ENCODE results near the gene NOSTRIN. TPM values are rescaled to one million over a fixed set of nuclear protein-coding genes. Genes with fewer than 3 reads are reported as not detected.

Gene NOSTRIN
- total RNA-seq, 1 donor from 2014 or later: 0.98 TPM

DNA sequence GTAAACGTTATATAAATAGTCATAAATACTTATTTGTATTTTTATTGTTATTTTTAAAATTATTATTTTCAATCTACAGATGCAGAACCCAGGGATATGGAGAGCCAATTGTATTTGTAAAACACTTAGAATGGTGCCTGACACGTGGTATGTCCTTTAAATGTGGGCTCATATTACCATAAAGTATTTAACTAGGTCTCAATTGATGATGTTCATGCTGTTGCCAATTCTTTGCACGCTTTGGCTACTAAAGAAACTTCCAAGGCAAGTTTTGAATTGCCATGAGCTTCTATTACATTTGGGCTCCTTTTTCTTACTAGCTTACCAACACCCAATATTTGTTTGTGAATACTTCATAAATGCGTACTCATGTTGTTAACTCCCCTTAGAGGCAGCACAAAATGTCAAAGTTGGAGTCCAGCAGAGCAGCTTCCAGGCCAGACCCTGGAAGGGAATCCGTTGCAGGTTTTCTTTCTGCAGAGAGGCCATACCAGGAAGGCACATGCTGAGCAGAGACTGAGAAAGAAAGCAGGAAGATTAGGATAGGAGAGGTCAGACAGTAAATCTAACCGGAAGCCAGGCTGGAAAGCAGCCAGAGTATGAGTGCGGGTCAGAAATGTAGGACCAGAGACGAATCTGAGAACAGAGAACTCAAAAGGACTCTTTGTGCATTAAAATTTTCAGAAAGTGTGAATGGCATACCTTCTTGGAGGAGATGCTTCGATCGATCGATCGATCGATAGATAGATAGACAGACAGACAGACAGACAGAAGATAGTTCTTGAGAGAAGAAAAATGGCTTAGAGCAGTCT, 4.2 kb upstream of the NOSTRIN start:
- H3K9me3 Mint-ChIP-seq: no peaks in the 10 kb centered on the region
- H3K4me1 Mint-ChIP-seq: peaks cover 28% of the 10 kb centered on the region
- H3K4me3 Mint-ChIP-seq: no peak overlapping the region
- DNase-seq (ENCODE audit: low spot score in 2 of 2, unreplicated experiment in 2 of 2): no peak
- TF ChIP-seq CTCF (IDR thresholded peaks at IDR 0.05; ENCODE audit: unreplicated experiment): no peak
- no peaks in the 10 kb centered on the region for H3K36me3 Mint-ChIP-seq
- H3K27me3 Mint-ChIP-seq (ENCODE audit: low read depth): no peaks in the 10 kb centered on the region
- peak overlapping the region; percentile 0 for H3K27ac Mint-ChIP-seq

GRCh38 chr2:168798888-168799410, 3.5 kb upstream of the NOSTRIN start:
- Mint-ChIP-seq H3K27ac (no peak overlapping the region), H3K36me3 (no peaks in the 10 kb centered on the region), H3K27me3 (ENCODE audit: low read depth) (no peaks in the 10 kb centered on the region), H3K9me3 (no peaks in the 10 kb centered on the region), H3K4me3 (no peak overlapping the region), H3K4me1 (peaks cover 33% of the 10 kb centered on the region)
- no peak for TF ChIP-seq CTCF (IDR thresholded peaks at IDR 0.05; ENCODE audit: unreplicated experiment)
- no peak for DNase-seq (ENCODE audit: low spot score in 2 of 2, unreplicated experiment in 2 of 2)

- H3K36me3 Mint-ChIP-seq: no peaks in the 10 kb centered on the region
- no peak for DNase-seq (ENCODE audit: low spot score in 2 of 2, unreplicated experiment in 2 of 2)
- H3K27ac Mint-ChIP-seq: no peak overlapping the region
- H3K27me3 Mint-ChIP-seq (ENCODE audit: low read depth): no peaks in the 10 kb centered on the region
- no peak for TF ChIP-seq CTCF (IDR thresholded peaks at IDR 0.05; ENCODE audit: unreplicated experiment)
- H3K4me1 Mint-ChIP-seq: peaks cover 38% of the 10 kb centered on the region
- H3K9me3 Mint-ChIP-seq: no peaks in the 10 kb centered on the region
- H3K4me3 Mint-ChIP-seq: no peak overlapping the region
Measured at GRCh38 chr2:168801471-168801870, 966 bp upstream of the NOSTRIN start.

DNA sequence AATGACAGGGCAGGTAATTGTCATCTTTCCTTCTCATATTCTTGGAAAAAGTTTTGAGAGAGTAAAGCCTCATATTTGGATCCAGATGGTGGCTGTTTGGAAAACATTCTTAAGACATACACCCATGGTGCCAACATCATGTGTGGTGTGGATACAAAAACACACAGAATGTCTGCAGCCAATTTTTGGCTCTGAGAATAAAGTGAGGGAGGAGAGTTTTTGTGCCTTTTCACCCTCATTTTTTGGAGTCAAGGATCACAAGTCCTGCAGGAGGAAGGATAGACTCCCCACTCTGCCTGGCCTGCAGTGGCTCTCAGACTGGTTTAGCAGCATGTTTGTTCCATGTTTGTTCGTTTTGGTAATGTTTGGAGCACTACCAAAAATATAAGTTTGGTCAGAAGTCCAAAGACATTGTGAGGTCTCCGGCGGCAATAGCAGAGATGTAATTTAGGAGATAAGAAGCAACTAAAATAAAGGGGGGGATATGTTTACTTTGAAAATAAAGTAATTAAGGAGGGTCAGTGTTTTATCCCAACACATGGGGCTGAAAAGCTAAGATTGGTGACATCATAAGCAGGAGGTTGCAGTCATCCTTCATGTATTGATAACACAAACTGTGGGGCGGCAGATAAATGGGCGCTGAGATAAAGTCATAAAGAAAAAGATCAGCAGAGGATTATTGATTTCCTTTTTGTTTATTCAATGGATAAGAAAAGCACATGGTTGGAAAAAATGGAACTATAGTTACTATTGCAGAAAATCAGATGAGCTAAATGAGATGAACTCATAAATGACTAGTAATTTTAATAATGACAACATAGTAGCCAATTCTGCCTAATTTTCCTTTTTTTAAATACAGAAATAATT, 655 bp downstream of the NOSTRIN start:
- no peak for TF ChIP-seq CTCF (IDR thresholded peaks at IDR 0.05; ENCODE audit: unreplicated experiment)
- H3K27ac Mint-ChIP-seq: no peak overlapping the region
- no peaks in the 10 kb centered on the region for H3K36me3 Mint-ChIP-seq
- peaks cover 38% of the 10 kb centered on the region for H3K4me1 Mint-ChIP-seq
- no peak overlapping the region for H3K4me3 Mint-ChIP-seq
- H3K9me3 Mint-ChIP-seq: no peaks in the 10 kb centered on the region
- DNase-seq (ENCODE audit: low spot score in 2 of 2, unreplicated experiment in 2 of 2): no peak
- H3K27me3 Mint-ChIP-seq (ENCODE audit: low read depth): no peaks in the 10 kb centered on the region

GRCh38 chr2:168804214-168804613, 1.8 kb downstream of the NOSTRIN start:
- no peaks in the 10 kb centered on the region for H3K27me3 Mint-ChIP-seq (ENCODE audit: low read depth)
- peaks cover 30% of the 10 kb centered on the region for H3K4me1 Mint-ChIP-seq
- no peak for DNase-seq (ENCODE audit: low spot score in 2 of 2, unreplicated experiment in 2 of 2)
- H3K4me3 Mint-ChIP-seq: no peak overlapping the region
- no peaks in the 10 kb centered on the region for H3K9me3 Mint-ChIP-seq
- TF ChIP-seq CTCF (IDR thresholded peaks at IDR 0.05; ENCODE audit: unreplicated experiment): no peak
- no peaks in the 10 kb centered on the region for H3K36me3 Mint-ChIP-seq
- H3K27ac Mint-ChIP-seq: no peak overlapping the region

Data from mesothelial cell of epicardium (in vitro differentiated cells).